Kidney glomerular epithelial cell (primary cell): ENCODE results near the gene CDKN2B-AS1.

Experiments
- DNase-seq: peaks from one replicate; lab custom pipeline; 2025; lab: John Stamatoyannopoulos, UW

The CDKN2B-AS1 gene

DNA sequence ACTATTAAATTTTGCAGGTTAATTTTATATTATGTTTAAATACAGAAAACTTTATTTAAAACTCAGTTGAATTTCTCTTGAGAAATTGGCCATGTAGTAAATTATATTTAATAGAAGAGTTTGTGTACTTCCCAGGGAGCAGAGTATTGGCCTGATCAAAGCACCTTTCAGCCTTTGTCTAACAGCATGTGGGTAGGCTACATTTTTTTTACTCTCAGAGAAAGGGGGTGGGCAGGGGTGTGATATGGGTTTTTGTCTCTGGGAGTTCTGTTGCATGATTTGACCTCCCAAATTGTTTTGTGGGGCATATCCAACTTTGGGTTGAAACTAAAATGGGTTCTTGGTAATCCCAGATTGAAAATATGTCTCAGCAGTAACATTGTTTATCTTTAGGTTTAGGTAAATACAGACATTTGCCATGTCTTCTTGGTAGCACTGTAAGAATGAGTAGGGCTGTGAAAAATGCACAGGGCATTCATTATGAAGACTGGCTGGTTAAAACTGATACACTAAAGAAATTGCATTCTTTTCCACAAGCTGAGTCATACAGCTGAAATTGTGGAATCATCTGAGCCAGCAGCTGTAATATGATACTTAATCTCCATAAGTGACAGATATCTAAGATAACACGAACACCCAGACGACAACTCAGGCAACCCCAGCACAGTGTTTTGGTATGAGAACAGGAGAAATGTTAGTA, 89.9 kb downstream of the CDKN2B-AS1 start:
- peak; percentile 78 for DNase-seq

DNA sequence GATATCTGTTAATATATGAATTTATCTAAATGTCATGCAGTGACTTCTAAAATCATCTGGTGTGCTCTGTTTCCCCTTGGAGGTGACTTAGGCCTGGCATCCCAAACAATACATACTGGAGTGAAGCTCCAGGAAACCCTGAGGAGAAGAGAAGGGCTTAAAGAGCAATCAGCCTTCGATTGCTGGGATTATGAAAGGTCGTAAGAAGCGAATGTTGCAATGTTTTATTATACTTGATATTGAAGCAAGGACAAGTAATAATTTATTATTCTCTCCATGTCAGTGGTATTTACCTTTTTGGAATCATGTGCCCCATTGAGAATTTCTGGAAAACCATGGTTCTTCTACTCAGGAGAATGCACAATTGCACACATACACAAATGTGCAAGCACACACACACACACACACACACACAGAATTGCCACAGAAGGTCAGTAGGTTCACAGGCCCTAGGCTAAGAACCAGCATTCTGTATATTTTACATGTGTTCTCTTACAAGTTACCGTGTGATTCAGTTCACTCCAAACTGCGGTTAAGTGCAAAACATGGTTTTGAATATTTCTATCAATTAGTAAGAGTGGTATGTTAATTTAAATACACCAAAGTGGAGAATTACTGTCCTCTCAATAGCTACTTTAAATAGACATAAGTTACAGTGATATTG, 93.6 kb downstream of the CDKN2B-AS1 start:
- DNase-seq: no peak

- no peak for DNase-seq
These were observed 94.1 kb downstream of the CDKN2B-AS1 start for GRCh38 chr9:22088717-22089061.

DNA sequence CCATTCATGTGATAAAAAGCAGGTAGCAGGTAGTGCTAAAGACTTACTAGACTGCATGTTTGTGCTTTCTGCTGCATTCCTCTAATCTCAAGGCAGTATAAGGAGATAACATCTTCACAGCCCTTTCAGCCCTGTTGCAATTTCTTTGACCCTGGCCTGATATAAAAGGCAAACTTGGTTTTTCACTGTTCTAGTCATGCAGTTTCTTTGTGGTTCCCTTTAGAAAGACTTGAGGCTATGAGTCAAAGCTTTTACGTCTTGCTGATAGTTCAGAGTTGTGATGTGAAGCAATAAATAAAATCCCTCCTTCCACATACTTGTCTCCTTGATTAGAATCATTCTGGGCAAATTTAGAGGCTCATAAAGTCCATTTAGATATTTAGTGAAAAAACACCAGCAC, 103.1 kb downstream of the CDKN2B-AS1 start:
- DNase-seq: peak; percentile 54

GRCh38 chr9:22098643-22099332, 104.2 kb downstream of the CDKN2B-AS1 start:
- no peak for DNase-seq

- no peak for DNase-seq
These were observed 106.0 kb downstream of the CDKN2B-AS1 start for GRCh38 chr9:22100626-22101025.

DNA sequence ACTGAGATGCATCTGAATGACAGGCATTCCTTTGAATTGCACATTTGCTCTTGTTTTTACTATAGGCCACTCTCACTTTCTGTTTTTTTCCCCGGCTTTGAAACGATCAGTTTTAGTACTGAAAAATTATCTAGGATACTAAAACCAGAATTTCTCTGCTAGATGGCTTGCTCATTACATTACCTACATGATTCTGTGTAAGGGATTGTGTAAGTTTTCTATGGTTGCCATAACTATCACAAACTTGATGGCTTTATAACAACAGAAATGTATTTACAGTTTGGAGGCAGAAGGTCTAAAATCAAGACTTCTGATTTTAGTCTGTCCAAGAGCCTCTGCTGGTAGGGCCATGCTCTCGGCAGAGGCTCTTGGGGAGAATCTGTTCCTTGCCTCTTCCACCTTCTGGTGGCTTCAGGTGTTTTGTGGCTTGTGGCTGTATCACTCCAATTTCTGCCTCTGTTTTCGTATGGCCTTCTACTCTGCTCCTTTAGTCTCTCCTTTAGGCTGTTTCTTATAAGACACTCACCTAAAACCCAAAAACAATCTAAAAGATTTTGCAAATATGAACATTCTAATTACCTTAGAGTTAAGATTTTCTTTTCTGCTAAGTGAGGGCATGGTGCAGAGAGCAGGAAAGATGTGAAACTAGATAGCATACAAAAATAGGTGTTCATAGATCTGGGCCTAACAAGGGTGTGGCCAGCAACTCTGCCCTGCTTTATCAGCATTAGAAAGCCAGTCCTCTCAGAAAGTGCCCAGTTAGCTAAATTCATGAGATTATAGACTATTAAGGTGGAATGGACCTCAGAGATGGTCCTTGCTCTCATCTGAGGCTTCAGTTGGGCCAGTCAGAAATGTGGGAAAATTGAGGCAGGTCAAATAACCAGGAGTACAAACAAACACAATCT, 107.8 kb downstream of the CDKN2B-AS1 start:
- DNase-seq: no peak

DNA sequence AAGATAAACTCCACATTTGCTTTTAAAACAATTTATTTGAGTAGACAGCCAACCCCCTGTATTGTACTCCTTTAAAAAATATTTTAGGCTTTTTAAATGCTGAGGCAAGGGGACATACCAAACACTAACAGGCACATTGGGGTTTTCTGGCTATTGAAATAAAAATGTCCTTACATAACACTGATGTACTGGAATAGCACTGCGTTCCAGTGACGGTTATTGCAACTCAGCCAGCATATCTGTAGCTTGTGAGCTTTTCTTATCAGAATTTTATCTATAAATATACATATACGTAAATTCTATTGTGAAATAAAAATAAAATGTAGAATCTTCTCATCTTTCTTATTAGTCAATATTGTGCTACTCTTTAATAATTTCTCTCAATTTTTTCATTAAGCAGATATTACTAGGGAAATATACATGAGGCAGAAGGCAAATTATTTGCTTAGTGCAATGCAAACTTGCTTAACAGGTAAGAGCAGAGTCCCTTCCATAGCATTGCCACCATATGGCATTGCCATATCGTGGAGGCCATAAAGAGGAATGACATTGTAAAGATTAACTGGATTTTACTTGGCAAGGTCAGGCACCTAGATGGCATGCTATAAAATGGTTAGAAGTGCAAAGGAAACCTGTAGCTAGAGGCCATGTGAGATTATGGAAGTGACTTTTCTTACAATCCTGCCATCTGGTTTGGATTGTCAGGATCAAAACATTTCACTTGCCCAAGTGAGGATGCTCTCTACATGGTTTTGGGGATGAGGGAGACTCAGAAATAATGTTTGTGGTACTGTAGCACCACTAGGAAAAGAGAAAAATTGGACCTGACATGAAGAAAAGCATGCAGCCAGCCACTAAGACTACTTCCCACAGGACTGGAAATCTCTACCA, 109.3 kb downstream of the CDKN2B-AS1 start:
- no peak for DNase-seq

- DNase-seq: no peak
These were observed 110.6 kb downstream of the CDKN2B-AS1 start for GRCh38 chr9:22105005-22105722.

DNA sequence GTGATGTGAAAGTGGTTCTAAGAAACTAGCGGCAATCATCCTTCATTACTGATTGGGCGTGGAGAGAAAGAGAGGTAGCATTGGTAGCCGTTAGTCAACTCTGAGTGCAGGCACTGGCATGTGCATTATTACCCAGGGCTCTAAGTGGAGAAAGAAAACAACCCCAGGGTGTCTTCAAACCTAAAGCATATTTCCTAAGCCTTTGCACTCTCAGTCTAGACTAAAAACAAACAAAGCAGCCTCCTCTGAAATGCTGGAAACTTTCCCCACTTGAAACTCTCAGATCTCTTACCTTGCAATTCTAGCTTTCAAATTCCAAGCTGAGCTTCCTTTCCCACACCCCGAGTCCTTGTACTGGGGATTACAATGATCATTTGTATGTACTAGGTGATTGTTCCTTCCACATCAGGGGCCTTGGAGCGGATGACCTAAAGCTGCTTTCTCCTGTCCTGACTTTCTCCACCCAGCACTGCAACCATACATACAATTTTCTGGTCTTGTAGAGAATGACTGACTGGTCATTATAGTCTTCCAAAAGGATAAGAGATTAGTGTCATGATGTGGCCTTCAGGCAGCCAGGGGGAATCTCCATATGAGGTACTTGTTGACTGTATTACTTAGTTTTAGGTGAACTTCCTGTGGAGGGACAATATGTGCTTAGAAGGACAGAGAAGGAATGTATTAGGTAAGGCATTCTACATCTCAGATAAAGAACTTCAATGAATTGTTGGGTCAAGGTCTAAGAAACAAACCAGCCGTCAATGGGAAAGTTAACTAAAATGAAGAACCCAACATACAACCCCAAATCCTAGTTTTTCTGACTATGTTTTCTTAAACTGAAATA, 112.8 kb downstream of the CDKN2B-AS1 start:
- DNase-seq: peak; percentile 64

DNA sequence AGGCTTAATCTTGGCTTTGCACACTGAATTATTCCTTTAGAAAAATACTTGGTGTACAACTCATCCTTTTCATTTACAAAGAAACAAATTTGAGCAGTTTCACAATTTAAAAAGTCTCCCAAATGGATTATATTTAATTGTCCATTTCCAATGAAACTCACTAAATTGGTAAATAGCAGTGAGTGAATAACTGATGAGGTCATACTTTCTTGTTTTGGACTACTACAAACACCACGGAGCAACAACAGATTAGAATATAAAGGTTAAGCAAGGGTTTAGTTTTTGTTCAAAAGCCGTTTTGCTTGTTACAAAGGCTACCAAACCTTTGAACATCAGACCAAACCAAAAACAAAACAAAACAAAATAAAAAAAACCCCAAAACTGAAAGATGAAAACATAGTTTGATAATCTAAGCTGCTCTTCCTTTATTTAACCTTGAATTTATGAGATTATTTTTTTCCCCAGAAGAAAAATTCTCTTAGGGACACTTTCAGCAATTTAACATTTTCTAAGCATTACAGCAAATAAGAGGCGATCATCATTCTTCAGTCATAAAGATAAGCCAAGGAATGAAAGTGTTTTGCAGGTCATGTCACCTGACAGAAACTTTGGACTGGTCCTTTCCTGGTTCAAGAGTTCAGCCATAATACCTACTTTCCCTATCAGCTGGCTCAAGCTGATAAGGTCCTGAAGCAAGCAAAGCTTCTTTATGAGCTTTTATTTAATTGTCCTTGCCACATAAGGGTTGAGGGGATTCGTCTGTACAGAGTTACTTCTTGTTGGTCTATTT, 114.2 kb downstream of the CDKN2B-AS1 start:
- DNase-seq: no peak

GRCh38 chr9:22111176-22111953, 116.8 kb downstream of the CDKN2B-AS1 start:
- no peak for DNase-seq

- peak; percentile 71 for DNase-seq
These were observed 117.3 kb downstream of the CDKN2B-AS1 start for GRCh38 chr9:22111954-22112247.

DNA sequence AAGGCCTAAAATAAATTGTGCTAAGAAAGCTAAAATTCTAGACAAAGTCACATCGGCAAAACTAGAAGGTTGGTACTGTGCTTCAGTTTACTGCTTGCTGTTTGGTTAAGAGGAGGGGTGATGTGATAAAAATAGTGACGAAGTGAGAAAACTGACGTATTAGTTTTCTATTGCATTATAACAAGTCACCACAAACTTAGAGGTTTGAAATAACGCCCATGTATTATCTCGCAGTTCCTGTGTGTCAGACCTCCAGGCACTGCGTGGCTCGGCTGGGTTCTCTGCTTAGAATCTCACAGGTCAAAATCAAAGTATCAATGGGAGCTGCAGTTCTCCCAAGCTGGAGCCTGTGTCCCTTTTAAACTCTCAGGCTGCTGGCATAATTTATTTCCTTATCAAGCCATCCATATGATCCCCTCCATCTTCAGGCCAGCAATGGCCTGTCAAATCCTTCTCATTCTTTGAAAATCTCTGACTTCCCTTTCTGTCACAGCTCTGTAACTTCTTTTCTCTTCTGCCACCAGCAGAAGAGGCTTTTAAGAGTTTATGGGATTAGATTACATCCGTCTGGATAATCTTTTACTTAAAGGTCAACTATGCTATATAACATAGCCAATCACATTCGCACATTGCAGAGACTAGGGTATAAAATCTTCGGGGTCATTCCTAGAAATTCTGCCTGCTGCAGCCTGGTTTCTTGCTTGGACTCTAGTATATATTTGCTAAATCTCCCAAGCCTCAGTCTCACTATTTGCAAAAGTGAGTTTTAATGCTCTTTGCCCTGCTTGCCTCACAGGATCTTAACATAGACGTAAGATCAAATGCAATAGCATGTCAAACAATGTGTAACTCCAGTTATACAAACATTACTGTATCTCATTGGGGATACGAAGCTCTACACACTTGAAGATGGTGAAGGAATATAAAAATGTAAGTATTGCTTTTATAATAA, 118.6 kb downstream of the CDKN2B-AS1 start:
- DNase-seq: no peak

DNA sequence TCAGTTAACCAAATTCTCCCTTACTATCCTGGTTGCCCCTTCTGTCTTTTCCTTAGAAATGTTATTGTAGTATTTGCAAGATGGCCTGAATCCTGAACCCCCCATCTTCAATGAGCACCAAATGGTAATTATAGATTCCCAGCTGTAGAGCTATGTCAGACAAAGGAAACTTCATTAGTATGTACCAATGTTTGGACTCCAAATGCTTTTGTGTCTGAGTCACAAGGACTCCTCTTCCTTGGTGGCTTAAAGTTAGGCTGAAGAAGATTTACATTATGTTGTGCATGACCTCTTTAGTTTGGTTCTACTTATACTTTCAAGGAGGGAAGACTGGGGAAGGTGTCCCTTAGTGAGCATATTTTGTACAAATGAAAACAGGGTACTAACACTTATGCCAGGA, 120.4 kb downstream of the CDKN2B-AS1 start:
- DNase-seq: no peak

GRCh38 chr9:22116758-22117157, 122.2 kb downstream of the CDKN2B-AS1 start:
- no peak for DNase-seq
